ENCODE data around the gene BLOC1S5.

- no peak for TF ChIP-seq MAX (IDR thresholded peaks at IDR 0.05; ENCODE audit: low read depth)
- no peak for TF ChIP-seq CTCF (IDR thresholded peaks at IDR 0.05)
- no peak for TF ChIP-seq JUND (IDR thresholded peaks at IDR 0.05)
These were observed 49.2 kb downstream of the BLOC1S5 start for GRCh38 chr6:8014947-8015346.

Data from SK-N-SH (cell line).